Nephron (organoid): ENCODE results near the gene APBA1.

Experiments
- H3K27ac Mint-ChIP-seq, 3 experiments: 2 replicates each; pipeline ENCODE4 v1.8.0; 2020; ENCODE audit warnings: mixed read lengths in 3 of 3, mild to moderate bottlenecking in 2 of 3, moderate library complexity in 1 of 3
- H3K27me3 Mint-ChIP-seq: 2 replicates; pipeline ENCODE4 v1.8.0; 2021; ENCODE audit warnings: low read depth, mild to moderate bottlenecking, moderate library complexity, mixed read lengths
- H3K36me3 Mint-ChIP-seq: 2 replicates; pipeline ENCODE4 v1.8.0; 2020; ENCODE audit warnings: low read depth, mixed read lengths
- H3K4me1 Mint-ChIP-seq: 2 replicates; pipeline ENCODE4 v1.8.0; 2020; ENCODE audit warnings: mixed read lengths
- H3K4me3 Mint-ChIP-seq, 3 experiments: 2 replicates each; pipeline ENCODE4 v1.8.0; 2020; ENCODE audit warnings: mild to moderate bottlenecking in 3 of 3, mixed read lengths in 3 of 3, moderate library complexity in 2 of 3
- H3K9me3 Mint-ChIP-seq: 2 replicates; pipeline ENCODE4 v1.8.0; 2020; ENCODE audit warnings: mixed read lengths
- CTCF ChIP-seq, 3 experiments: fragments of 200-600 bp; sonication (generic); IDR thresholded peaks; one replicate each; pipeline ENCODE4 v1.5.0; 2021; ENCODE audit warnings: antibody characterized with exemption in 3 of 3; ENCODE audit not compliant: unreplicated experiment in 3 of 3

Gene APBA1

GRCh38 chr9:69604568-69605219 lies 67.5 kb downstream of the APBA1 start:
- Mint-ChIP-seq H3K27me3 (no peaks in the 10 kb centered on the region), H3K4me3 (no peak overlapping the region), H3K4me1 (peaks cover 39% of the 10 kb centered on the region), H3K9me3 (no peaks in the 10 kb centered on the region), H3K36me3 (no peaks in the 10 kb centered on the region), H3K27ac (peak overlapping the region in 1 of 3 experiments; percentile 26)
- no peak for TF ChIP-seq CTCF (IDR thresholded peaks at IDR 0.05; ENCODE audit: unreplicated experiment in 3 of 3)

GRCh38 chr9:69603656-69604055 lies 68.5 kb downstream of the APBA1 start:
- peaks cover 3% of the 10 kb centered on the region for H3K9me3 Mint-ChIP-seq
- peaks cover 39% of the 10 kb centered on the region for H3K4me1 Mint-ChIP-seq
- H3K36me3 Mint-ChIP-seq = no peaks in the 10 kb centered on the region
- no peak overlapping the region for H3K4me3 Mint-ChIP-seq
- no peak for TF ChIP-seq CTCF (IDR thresholded peaks at IDR 0.05; ENCODE audit: unreplicated experiment in 3 of 3)
- H3K27me3 Mint-ChIP-seq = no peaks in the 10 kb centered on the region
- peak overlapping the region in 2 of 3 experiments; percentile 26 to 87 for H3K27ac Mint-ChIP-seq

- H3K4me3 Mint-ChIP-seq = no peak overlapping the region
- H3K27me3 Mint-ChIP-seq = no peaks in the 10 kb centered on the region
- TF ChIP-seq CTCF (IDR thresholded peaks at IDR 0.05; ENCODE audit: unreplicated experiment in 3 of 3) = no peak
- H3K4me1 Mint-ChIP-seq = peaks cover 39% of the 10 kb centered on the region
- peak overlapping the region in 2 of 3 experiments; percentile 87 to 88 for H3K27ac Mint-ChIP-seq
- peaks cover 3% of the 10 kb centered on the region for H3K9me3 Mint-ChIP-seq
- no peaks in the 10 kb centered on the region for H3K36me3 Mint-ChIP-seq
Measured at GRCh38 chr9:69602773-69603172, 69.4 kb downstream of the APBA1 start.

GRCh38 chr9:69601698-69602097 lies 70.5 kb downstream of the APBA1 start:
- H3K27ac Mint-ChIP-seq = peak overlapping the region in 2 of 3 experiments; percentile 50 to 65
- no peaks in the 10 kb centered on the region for H3K27me3 Mint-ChIP-seq
- no peak for TF ChIP-seq CTCF (IDR thresholded peaks at IDR 0.05; ENCODE audit: unreplicated experiment in 3 of 3)
- H3K4me1 Mint-ChIP-seq = peaks cover 39% of the 10 kb centered on the region
- H3K36me3 Mint-ChIP-seq = no peaks in the 10 kb centered on the region
- peaks cover 3% of the 10 kb centered on the region for H3K9me3 Mint-ChIP-seq
- no peak overlapping the region for H3K4me3 Mint-ChIP-seq

GRCh38 chr9:69600314-69601047 lies 71.7 kb downstream of the APBA1 start:
- TF ChIP-seq CTCF (IDR thresholded peaks at IDR 0.05; ENCODE audit: unreplicated experiment in 3 of 3) = no peak
- peaks cover 33% of the 10 kb centered on the region for H3K4me1 Mint-ChIP-seq
- H3K27me3 Mint-ChIP-seq = no peaks in the 10 kb centered on the region
- no peak overlapping the region for H3K27ac Mint-ChIP-seq
- no peaks in the 10 kb centered on the region for H3K36me3 Mint-ChIP-seq
- peaks cover 3% of the 10 kb centered on the region for H3K9me3 Mint-ChIP-seq
- H3K4me3 Mint-ChIP-seq = no peak overlapping the region
